Naive B cell (primary cell): Measurements from ENCODE around the gene ST3GAL3. TPM values are rescaled to one million over a fixed set of nuclear protein-coding genes. Genes with fewer than 3 reads are reported as not detected.

Experiments used
- ATAC-seq, 2 donors: fragments of 150-1000 bp; cut with Tn5 transposase; 2 replicates each; pipeline ENCODE4 v1.10.0; 2021; ENCODE audit warnings: low read depth in 2 of 2, mild to moderate bottlenecking in 2 of 2, moderate library complexity in 2 of 2
- DNase-seq: peaks from one replicate; pipeline ENCODE4 v3.0.0; 2022
- H3K27ac Mint-ChIP-seq, 6 donors: one replicate each; pipeline ENCODE4 v1.8.0; 2020 to 2022; ENCODE audit warnings: mild to moderate bottlenecking in 6 of 6, mixed read lengths in 6 of 6, moderate library complexity in 5 of 6, inconsistent platforms in 2 of 6
- H3K27me3 Mint-ChIP-seq, 3 donors: one replicate each; pipeline ENCODE4 v1.8.0; 2021 to 2022; ENCODE audit warnings: mixed read lengths in 3 of 3, mild to moderate bottlenecking in 1 of 3
- H3K36me3 Mint-ChIP-seq, 2 donors: one replicate each; pipeline ENCODE4 v1.8.0; 2020 to 2022; ENCODE audit warnings: mixed read lengths in 2 of 2, inconsistent platforms in 1 of 2, mild to moderate bottlenecking in 1 of 2
- H3K4me1 Mint-ChIP-seq, 3 donors: one replicate each; pipeline ENCODE4 v1.8.0; 2020 to 2022; ENCODE audit warnings: mixed read lengths in 3 of 3, inconsistent platforms in 1 of 3, mild to moderate bottlenecking in 1 of 3, moderate library complexity in 1 of 3
- H3K4me3 Mint-ChIP-seq, 8 donors: one replicate each; pipeline ENCODE4 v1.8.0; 2020 to 2022; ENCODE audit warnings: mild to moderate bottlenecking in 8 of 8, mixed read lengths in 8 of 8, moderate library complexity in 8 of 8, inconsistent platforms in 2 of 8
- H3K9me3 Mint-ChIP-seq, 7 donors: one replicate each; pipeline ENCODE4 v1.8.0; 2020 to 2022; ENCODE audit warnings: mixed read lengths in 7 of 7, mild to moderate bottlenecking in 5 of 7, inconsistent platforms in 2 of 7, moderate library complexity in 1 of 7
- polyA plus RNA-seq, 6 donors: library from polyadenylated mRNA; unstranded; fragments of 300-500 nt; fragmentation: Illumina TruSeq; gene quantifications; one replicate each; pipeline ENCODE4 v1.2.3, GENCODE V29; 2021; ENCODE audit warnings: low read depth in 6 of 6

Gene ST3GAL3
- polyA plus RNA-seq, 6 donors from 2014 or later: 7.9 to 16.1 (median 9.8) TPM

GRCh38 chr1:43806183-43806582 is 98.8 kb downstream of the ST3GAL3 start:
- Mint-ChIP-seq H3K36me3 (peaks cover 22 to 23% of the 10 kb centered on the region in 2 donors), H3K27ac (no peak overlapping the region), H3K27me3 (no peaks in the 10 kb centered on the region), H3K4me1 (peaks cover 0 to 9% (median 5%) of the 10 kb centered on the region in 3 donors), H3K4me3 (no peak overlapping the region), H3K9me3 (peaks cover 5 to 20% (median 16%) of the 10 kb centered on the region in 7 donors)
- peak; percentile 68 to 95 for ATAC-seq
- DNase-seq: peak; percentile 19

GRCh38 chr1:43809097-43809673 is 101.8 kb downstream of the ST3GAL3 start:
- Mint-ChIP-seq H3K36me3 (peaks cover 20 to 22% of the 10 kb centered on the region in 2 donors), H3K9me3 (peaks cover 5 to 20% (median 16%) of the 10 kb centered on the region in 7 donors), H3K4me3 (no peak overlapping the region), H3K27ac (peak overlapping the region in 3 of 6 donors; percentile 6 to 48 (median 13)), H3K27me3 (no peaks in the 10 kb centered on the region), H3K4me1 (peaks cover 0 to 12% (median 5%) of the 10 kb centered on the region in 3 donors)
- ATAC-seq (no peak), DNase-seq (no peak)

- DNase-seq (no peak), ATAC-seq (no peak)
- peaks cover 40 to 46% of the 10 kb centered on the region in 2 donors for H3K36me3 Mint-ChIP-seq
- no peak overlapping the region for H3K4me3 Mint-ChIP-seq
- peaks cover 0 to 9% (median 3%) of the 10 kb centered on the region in 3 donors for H3K4me1 Mint-ChIP-seq
- no peaks in the 10 kb centered on the region for H3K27me3 Mint-ChIP-seq
- peaks cover 7 to 27% (median 13%) of the 10 kb centered on the region in 7 donors for H3K9me3 Mint-ChIP-seq
- no peak overlapping the region for H3K27ac Mint-ChIP-seq
Measured at GRCh38 chr1:43812579-43812978, 105.2 kb downstream of the ST3GAL3 start.

- ATAC-seq (no peak), DNase-seq (no peak)
- Mint-ChIP-seq H3K36me3 (peaks cover 37 to 47% of the 10 kb centered on the region in 2 donors), H3K4me3 (no peak overlapping the region), H3K9me3 (peaks cover 5 to 28% (median 12%) of the 10 kb centered on the region in 7 donors), H3K4me1 (peaks cover 0 to 6% (median 0%) of the 10 kb centered on the region in 3 donors), H3K27ac (no peak overlapping the region), H3K27me3 (no peaks in the 10 kb centered on the region)
Measured at GRCh38 chr1:43814401-43814800, 107.1 kb downstream of the ST3GAL3 start.

- ATAC-seq (no peak), DNase-seq (no peak)
- H3K4me1 Mint-ChIP-seq: no peaks in the 10 kb centered on the region
- H3K27ac Mint-ChIP-seq: no peak overlapping the region
- H3K4me3 Mint-ChIP-seq: no peak overlapping the region
- peaks cover 5 to 32% (median 17%) of the 10 kb centered on the region in 7 donors for H3K9me3 Mint-ChIP-seq
- H3K36me3 Mint-ChIP-seq: peaks cover 47 to 48% of the 10 kb centered on the region in 2 donors
- no peaks in the 10 kb centered on the region for H3K27me3 Mint-ChIP-seq
Measured at GRCh38 chr1:43817304-43817939, 110.1 kb downstream of the ST3GAL3 start.

GRCh38 chr1:43818691-43819090 is 111.4 kb downstream of the ST3GAL3 start:
- Mint-ChIP-seq H3K9me3 (peaks cover 5 to 32% (median 17%) of the 10 kb centered on the region in 7 donors), H3K4me1 (peaks cover 0 to 6% (median under 1%) of the 10 kb centered on the region in 3 donors), H3K27ac (no peak overlapping the region), H3K27me3 (no peaks in the 10 kb centered on the region), H3K36me3 (peaks cover 47 to 54% of the 10 kb centered on the region in 2 donors), H3K4me3 (no peak overlapping the region)
- no peak for DNase-seq
- ATAC-seq: no peak

- Mint-ChIP-seq H3K9me3 (peaks cover 5 to 32% (median 17%) of the 10 kb centered on the region in 7 donors), H3K27me3 (no peaks in the 10 kb centered on the region), H3K27ac (no peak overlapping the region), H3K36me3 (peaks cover 47 to 52% of the 10 kb centered on the region in 2 donors), H3K4me1 (peaks cover 3 to 7% (median 6%) of the 10 kb centered on the region in 3 donors), H3K4me3 (peak overlapping the region in 1 of 8 donors; percentile 21)
- no peak for DNase-seq
- no peak for ATAC-seq
Measured at GRCh38 chr1:43819357-43819756, 112.0 kb downstream of the ST3GAL3 start.

GRCh38 chr1:43821471-43821870 is 114.1 kb downstream of the ST3GAL3 start:
- Mint-ChIP-seq H3K4me3 (no peak overlapping the region), H3K4me1 (peaks cover 6 to 12% (median 9%) of the 10 kb centered on the region in 3 donors), H3K27me3 (no peaks in the 10 kb centered on the region), H3K27ac (no peak overlapping the region), H3K9me3 (peaks cover 5 to 27% (median 17%) of the 10 kb centered on the region in 7 donors), H3K36me3 (peaks cover 28 to 37% of the 10 kb centered on the region in 2 donors)
- no peak for DNase-seq
- no peak for ATAC-seq

GRCh38 chr1:43822040-43822690 is 114.8 kb downstream of the ST3GAL3 start:
- no peak for DNase-seq
- no peaks in the 10 kb centered on the region for H3K27me3 Mint-ChIP-seq
- H3K4me3 Mint-ChIP-seq: no peak overlapping the region
- H3K36me3 Mint-ChIP-seq: peaks cover 23 to 41% of the 10 kb centered on the region in 2 donors
- H3K9me3 Mint-ChIP-seq: peaks cover 5 to 27% (median 17%) of the 10 kb centered on the region in 7 donors
- H3K4me1 Mint-ChIP-seq: peaks cover 6 to 12% (median 9%) of the 10 kb centered on the region in 3 donors
- no peak for ATAC-seq
- H3K27ac Mint-ChIP-seq: no peak overlapping the region

- peaks cover 6 to 12% (median 9%) of the 10 kb centered on the region in 3 donors for H3K4me1 Mint-ChIP-seq
- no peaks in the 10 kb centered on the region for H3K27me3 Mint-ChIP-seq
- H3K27ac Mint-ChIP-seq: no peak overlapping the region
- H3K4me3 Mint-ChIP-seq: no peak overlapping the region
- H3K9me3 Mint-ChIP-seq: peaks cover 0 to 2% (median under 1%) of the 10 kb centered on the region in 7 donors
- DNase-seq (no peak), ATAC-seq (no peak)
- peaks cover 10 to 34% of the 10 kb centered on the region in 2 donors for H3K36me3 Mint-ChIP-seq
Measured at GRCh38 chr1:43824795-43825194, 117.5 kb downstream of the ST3GAL3 start.

GRCh38 chr1:43828574-43828973 is 121.2 kb downstream of the ST3GAL3 start:
- Mint-ChIP-seq H3K4me3 (no peak overlapping the region), H3K27ac (no peak overlapping the region), H3K27me3 (no peaks in the 10 kb centered on the region), H3K4me1 (peaks cover 20 to 33% (median 27%) of the 10 kb centered on the region in 3 donors), H3K36me3 (peaks cover 0 to 22% of the 10 kb centered on the region in 2 donors), H3K9me3 (no peaks in the 10 kb centered on the region)
- DNase-seq: no peak
- no peak for ATAC-seq

- peak overlapping the region in 1 of 6 donors; percentile 3 for H3K27ac Mint-ChIP-seq
- H3K9me3 Mint-ChIP-seq: no peaks in the 10 kb centered on the region
- H3K36me3 Mint-ChIP-seq: peaks cover 0 to 25% of the 10 kb centered on the region in 2 donors
- H3K4me1 Mint-ChIP-seq: peaks cover 40 to 43% (median 41%) of the 10 kb centered on the region in 3 donors
- DNase-seq: no peak
- ATAC-seq: no peak
- no peak overlapping the region for H3K4me3 Mint-ChIP-seq
- H3K27me3 Mint-ChIP-seq: no peaks in the 10 kb centered on the region
Measured at GRCh38 chr1:43830802-43831201, 123.5 kb downstream of the ST3GAL3 start.

- Mint-ChIP-seq H3K27me3 (no peaks in the 10 kb centered on the region), H3K4me1 (peaks cover 47 to 54% (median 51%) of the 10 kb centered on the region in 3 donors), H3K36me3 (peaks cover 0 to 23% of the 10 kb centered on the region in 2 donors), H3K27ac (peak overlapping the region in 3 of 6 donors; percentile 33 to 83 (median 45)), H3K4me3 (peak overlapping the region in 1 of 8 donors; percentile 15), H3K9me3 (no peaks in the 10 kb centered on the region)
- DNase-seq (no peak), ATAC-seq (no peak)
Measured at GRCh38 chr1:43831851-43832250, 124.5 kb downstream of the ST3GAL3 start.
